Calu3 (cell line): Measurements from ENCODE around the gene UCK2. TPM values are rescaled to one million over a fixed set of nuclear protein-coding genes. Genes with fewer than 3 reads are reported as not detected.

Source experiments
- BruUV-seq: library from RNA; stranded (reverse); fragments of 400-500 nt; replicated peaks from 2 replicates; lab custom pipeline; 2021; lab: Mats Ljungman, UMichigan
- CTCF ChIA-PET: fragments of 300-600 bp; sonication (Branson Sonifier 250); formaldehyde crosslinking; loops from one replicate; lab custom pipeline; 2022; ENCODE audit warnings: antibody characterized with exemption; lab: Charles Lee
- DNase-seq: peaks from one replicate; pipeline ENCODE4 v3.0.0; 2022
- H3K27ac Mint-ChIP-seq: one replicate; pipeline ENCODE4 v1.8.0; 2022; ENCODE audit warnings: mixed read lengths; ENCODE audit not compliant: unreplicated experiment
- H3K27me3 Mint-ChIP-seq: one replicate; pipeline ENCODE4 v1.8.0; 2022; ENCODE audit warnings: mixed read lengths; ENCODE audit not compliant: unreplicated experiment
- H3K36me3 Mint-ChIP-seq: one replicate; pipeline ENCODE4 v1.8.0; 2022; ENCODE audit warnings: mild to moderate bottlenecking, moderate library complexity, mixed read lengths; ENCODE audit not compliant: insufficient read depth, unreplicated experiment
- H3K4me1 Mint-ChIP-seq: one replicate; pipeline ENCODE4 v1.8.0; 2022; ENCODE audit warnings: mild to moderate bottlenecking, low read depth, mixed read lengths; ENCODE audit not compliant: unreplicated experiment
- H3K4me3 Mint-ChIP-seq: one replicate; pipeline ENCODE4 v1.8.0; 2022; ENCODE audit warnings: mild to moderate bottlenecking, low read depth, moderate library complexity, mixed read lengths; ENCODE audit not compliant: unreplicated experiment
- H3K9me3 Mint-ChIP-seq: one replicate; pipeline ENCODE4 v1.8.0; 2022; ENCODE audit warnings: low read depth, mixed read lengths; ENCODE audit not compliant: unreplicated experiment
- CTCF ChIP-seq: fragments of 200-600 bp; IDR thresholded peaks from one replicate; pipeline ENCODE4 v1.8.0; 2022; ENCODE audit warnings: antibody characterized with exemption; ENCODE audit not compliant: unreplicated experiment
- intact Hi-C: fragments of 100-400 bp; cut with micrococcal nuclease; formaldehyde crosslinking; loops from one replicate; pipeline ENCODE4 v1.10.0; 2022; ENCODE audit not compliant: unreplicated experiment
- total RNA-seq: library from RNA; stranded (reverse); gene quantifications from 2 replicates; pipeline ENCODE4 v1.2.3, GENCODE V29; 2022

Gene UCK2
- total RNA-seq, 1 experiment from 2014 or later: 109 TPM

DNA sequence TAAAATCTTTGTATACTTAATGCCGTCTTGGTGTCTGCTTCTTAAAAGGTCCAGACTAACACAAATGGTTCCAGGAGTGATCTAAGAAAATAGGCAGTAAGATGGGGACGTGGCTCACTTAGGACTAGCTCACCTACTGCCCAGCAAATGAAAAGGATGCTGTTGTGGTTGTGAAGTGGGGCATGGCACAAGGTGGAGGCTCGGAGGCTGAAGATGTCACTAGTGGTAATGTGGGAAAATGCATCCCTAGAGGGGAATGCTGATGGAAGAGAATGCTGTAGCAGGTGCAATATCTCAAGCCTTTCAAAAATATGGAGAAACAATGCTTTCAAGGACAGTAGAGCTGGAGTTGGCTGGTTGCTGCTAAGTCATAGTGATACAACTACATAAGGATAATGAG is 11.3 kb upstream of the UCK2 start:
- no peaks in the 10 kb centered on the region for H3K27me3 Mint-ChIP-seq
- DNase-seq: no peak
- no peak overlapping the region for H3K4me3 Mint-ChIP-seq
- H3K9me3 Mint-ChIP-seq: no peaks in the 10 kb centered on the region
- intact Hi-C loops: no loop called here
- CTCF ChIA-PET: no interaction called here
- TF ChIP-seq CTCF: no peak
- H3K36me3 Mint-ChIP-seq: no peaks in the 10 kb centered on the region
- no peak overlapping the region for H3K27ac Mint-ChIP-seq
- BruUV-seq: no TSS peak
- H3K4me1 Mint-ChIP-seq: peaks cover 9% of the 10 kb centered on the region

DNA sequence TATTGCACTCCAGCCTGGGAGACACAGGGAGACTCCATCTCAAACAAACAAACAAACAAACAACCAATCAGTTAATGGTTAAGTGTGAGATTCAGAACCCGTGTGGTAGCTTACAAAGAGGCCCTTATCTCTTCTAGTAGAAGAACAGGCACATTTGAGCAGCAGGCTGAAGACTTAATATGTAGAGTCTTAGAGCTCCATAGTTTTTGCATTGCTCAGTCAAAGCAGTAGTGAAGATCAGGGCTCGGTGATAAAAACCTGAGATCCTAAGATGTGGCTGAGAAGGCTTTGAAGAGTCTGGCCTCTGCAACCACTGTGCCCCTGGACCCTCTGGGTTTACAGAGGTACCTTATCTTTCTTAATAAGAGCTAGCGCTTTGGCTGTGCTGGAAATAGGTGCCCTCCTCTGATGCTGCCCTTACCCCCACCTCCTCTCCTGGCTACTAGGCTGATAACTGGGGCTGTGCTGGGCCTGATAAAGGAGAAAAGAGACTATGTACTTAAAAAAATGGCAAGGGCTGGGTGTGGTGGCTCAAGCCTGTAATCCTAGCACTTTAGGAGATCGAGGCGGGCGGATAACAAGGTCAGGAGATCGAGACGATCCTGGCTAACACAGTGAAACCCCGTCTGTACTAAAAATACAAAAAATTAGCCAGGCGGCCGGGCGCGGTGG is 10.5 kb upstream of the UCK2 start:
- TF ChIP-seq CTCF: no peak
- BruUV-seq: no TSS peak

DNA sequence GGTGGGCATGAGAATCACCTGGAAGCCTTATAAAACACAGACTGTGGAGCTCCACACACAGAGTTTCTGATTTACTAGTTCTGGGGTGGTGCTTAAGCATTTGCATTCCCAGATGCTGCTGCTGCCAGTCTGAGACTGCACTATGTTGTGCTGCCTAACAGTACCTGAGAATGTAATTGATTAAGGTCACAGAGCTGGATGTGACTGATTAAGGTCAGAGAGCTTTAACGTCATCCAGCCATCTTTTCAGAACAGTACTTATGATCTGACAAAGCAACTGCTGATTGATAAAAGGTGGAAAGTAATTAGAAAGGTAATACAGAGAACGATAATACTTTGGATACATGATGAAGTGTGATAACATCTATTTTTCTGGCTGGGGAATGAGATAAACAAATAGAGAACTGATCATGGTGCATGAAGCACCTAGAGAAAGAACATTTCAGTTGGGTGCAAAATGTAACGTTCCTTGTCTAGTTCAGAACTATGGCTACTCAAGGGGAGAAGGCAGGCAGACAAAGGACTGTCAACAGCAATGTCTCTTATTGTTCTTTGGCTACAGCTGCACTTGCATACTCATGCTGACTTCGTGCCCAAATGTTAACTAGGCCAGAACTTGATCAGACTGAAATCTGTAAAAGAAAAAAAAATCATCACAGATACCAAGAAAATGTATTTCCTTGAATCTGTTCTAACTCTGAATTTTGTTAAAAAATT is 3.7 kb upstream of the UCK2 start:
- no TSS peak for BruUV-seq
- no peaks in the 10 kb centered on the region for H3K9me3 Mint-ChIP-seq
- H3K27me3 Mint-ChIP-seq: no peaks in the 10 kb centered on the region
- intact Hi-C loops: no loop called here
- no peak for DNase-seq
- H3K27ac Mint-ChIP-seq: no peak overlapping the region
- no peak for TF ChIP-seq CTCF
- CTCF ChIA-PET: interaction anchor here (0.7 kb wide), 2 partner anchors 13 to 39 kb away, joined by 4 to 5 read pairs; no protein-coding TSS in a partner anchor
- H3K4me1 Mint-ChIP-seq: no peaks in the 10 kb centered on the region
- no peak overlapping the region for H3K4me3 Mint-ChIP-seq
- peaks cover 16% of the 10 kb centered on the region for H3K36me3 Mint-ChIP-seq

More for the DNA sequence above, 10.5 kb upstream of the UCK2 start:
- intact Hi-C loops: no loop called here
- CTCF ChIA-PET: interaction anchor here (0.6 kb wide), 1 partner anchor 467 kb away, joined by 4 read pairs; no protein-coding TSS in a partner anchor
- H3K27ac Mint-ChIP-seq: no peak overlapping the region
- no peak overlapping the region for H3K4me3 Mint-ChIP-seq
- H3K27me3 Mint-ChIP-seq: no peaks in the 10 kb centered on the region
- H3K36me3 Mint-ChIP-seq: no peaks in the 10 kb centered on the region
- H3K4me1 Mint-ChIP-seq: peaks cover 9% of the 10 kb centered on the region
- H3K9me3 Mint-ChIP-seq: no peaks in the 10 kb centered on the region
- no peak for DNase-seq

DNA sequence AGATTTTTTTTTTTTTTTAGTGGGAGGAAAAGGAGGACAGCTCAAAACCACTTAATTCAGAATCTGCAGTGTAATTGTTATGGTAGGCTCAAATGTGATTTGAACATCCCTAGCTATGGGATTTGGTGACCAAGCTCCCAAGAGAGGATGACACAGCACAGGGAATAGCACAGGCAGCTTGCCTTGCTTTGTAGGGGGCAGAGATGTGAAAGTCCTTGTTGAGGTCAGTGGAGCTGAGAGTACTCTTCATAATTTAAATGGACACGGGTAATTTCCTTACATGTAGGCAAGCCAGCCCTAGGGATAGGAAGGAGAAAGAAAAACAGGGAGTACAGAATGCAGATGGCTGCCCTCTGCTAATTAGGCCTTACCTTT is 3.2 kb upstream of the UCK2 start:
- no peaks in the 10 kb centered on the region for H3K27me3 Mint-ChIP-seq
- no peaks in the 10 kb centered on the region for H3K9me3 Mint-ChIP-seq
- H3K4me3 Mint-ChIP-seq: no peak overlapping the region
- intact Hi-C loops: no loop called here
- H3K27ac Mint-ChIP-seq: no peak overlapping the region
- no TSS peak for BruUV-seq
- peaks cover 3% of the 10 kb centered on the region for H3K4me1 Mint-ChIP-seq
- CTCF ChIA-PET: interaction anchor here (0.7 kb wide), 1 partner anchor 40 kb away, joined by 5 read pairs; no protein-coding TSS in a partner anchor
- TF ChIP-seq CTCF: no peak
- peaks cover 21% of the 10 kb centered on the region for H3K36me3 Mint-ChIP-seq
- DNase-seq: no peak
